GM19099 (cell line): Measurements from ENCODE around the gene PNLIPRP1.

Experiments used
- POLR2A ChIP-seq: IDR thresholded peaks from 3 replicates; pipeline ENCODE4 v1.6.1; 2011; ENCODE audit warnings: low read depth; ENCODE audit not compliant: insufficient read length; ENCODE audit errors: extremely low read depth

Gene PNLIPRP1

DNA sequence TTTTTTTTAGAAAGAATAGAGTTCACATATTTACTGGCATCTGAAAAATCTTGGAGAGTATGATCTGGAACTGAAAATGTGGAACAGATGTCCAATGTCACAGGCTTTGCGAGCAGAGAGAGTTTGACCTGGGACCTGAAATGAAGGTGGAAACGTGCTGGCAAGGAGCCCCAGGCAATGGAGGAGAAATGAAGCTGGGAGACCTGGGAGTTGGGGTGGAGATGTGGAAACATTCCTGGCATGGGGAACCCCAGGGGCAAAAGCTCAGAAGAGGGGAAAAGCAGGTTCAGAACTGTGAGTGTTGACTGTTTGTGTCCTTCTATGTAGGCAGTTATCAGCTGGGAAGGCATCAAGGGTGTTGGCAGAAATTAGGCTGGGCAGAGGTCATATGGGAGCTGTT is 22.7 kb downstream of the PNLIPRP1 start:
- no peak for TF ChIP-seq POLR2A

DNA sequence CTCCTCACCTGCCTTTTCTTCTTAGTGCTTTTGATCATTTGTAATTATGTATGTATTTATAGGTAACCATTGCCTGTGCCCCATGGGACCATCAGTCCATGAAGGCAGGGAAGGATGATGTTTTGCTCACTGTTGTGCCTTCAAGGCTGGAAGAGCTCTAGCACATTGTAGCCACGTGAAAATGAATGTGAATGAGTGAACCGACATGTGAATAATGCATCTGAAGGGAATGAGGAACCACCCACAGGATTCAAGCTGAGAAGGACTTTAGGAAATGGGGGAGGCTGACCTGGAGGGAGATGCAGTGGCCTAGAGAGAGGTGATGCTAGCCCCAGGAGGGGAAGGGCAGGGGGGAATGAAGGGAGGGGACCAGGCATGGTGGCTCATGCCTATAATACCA is 24.0 kb downstream of the PNLIPRP1 start:
- no peak for TF ChIP-seq POLR2A

DNA sequence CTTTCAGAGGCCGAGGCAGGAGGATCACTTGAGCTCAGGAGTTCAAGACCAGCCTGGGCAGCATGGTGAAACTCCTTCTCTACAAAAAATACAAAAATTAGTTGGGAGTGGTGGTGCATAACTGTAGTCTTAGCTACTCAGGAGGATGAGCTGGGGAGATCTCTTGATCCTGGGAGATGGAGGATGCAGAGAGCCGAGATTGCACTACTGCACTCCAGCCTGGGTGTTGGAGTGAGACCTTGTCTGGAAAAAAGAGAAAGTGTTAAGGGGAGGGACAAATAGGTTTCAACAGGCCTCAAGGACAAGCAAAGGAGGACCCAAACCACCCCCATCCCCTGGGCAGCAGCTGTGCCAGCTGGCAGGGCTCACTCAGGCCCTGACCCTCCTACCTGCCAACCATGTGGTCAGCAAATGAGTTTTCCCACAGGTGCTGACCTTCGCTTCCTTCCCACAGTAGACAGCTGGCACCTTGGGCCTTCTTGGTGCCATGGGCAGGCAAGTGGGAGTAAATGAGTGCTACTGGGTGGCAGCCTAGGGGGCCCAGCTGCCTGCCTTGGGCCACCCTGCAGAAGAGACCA is 24.5 kb downstream of the PNLIPRP1 start:
- TF ChIP-seq POLR2A: no peak

DNA sequence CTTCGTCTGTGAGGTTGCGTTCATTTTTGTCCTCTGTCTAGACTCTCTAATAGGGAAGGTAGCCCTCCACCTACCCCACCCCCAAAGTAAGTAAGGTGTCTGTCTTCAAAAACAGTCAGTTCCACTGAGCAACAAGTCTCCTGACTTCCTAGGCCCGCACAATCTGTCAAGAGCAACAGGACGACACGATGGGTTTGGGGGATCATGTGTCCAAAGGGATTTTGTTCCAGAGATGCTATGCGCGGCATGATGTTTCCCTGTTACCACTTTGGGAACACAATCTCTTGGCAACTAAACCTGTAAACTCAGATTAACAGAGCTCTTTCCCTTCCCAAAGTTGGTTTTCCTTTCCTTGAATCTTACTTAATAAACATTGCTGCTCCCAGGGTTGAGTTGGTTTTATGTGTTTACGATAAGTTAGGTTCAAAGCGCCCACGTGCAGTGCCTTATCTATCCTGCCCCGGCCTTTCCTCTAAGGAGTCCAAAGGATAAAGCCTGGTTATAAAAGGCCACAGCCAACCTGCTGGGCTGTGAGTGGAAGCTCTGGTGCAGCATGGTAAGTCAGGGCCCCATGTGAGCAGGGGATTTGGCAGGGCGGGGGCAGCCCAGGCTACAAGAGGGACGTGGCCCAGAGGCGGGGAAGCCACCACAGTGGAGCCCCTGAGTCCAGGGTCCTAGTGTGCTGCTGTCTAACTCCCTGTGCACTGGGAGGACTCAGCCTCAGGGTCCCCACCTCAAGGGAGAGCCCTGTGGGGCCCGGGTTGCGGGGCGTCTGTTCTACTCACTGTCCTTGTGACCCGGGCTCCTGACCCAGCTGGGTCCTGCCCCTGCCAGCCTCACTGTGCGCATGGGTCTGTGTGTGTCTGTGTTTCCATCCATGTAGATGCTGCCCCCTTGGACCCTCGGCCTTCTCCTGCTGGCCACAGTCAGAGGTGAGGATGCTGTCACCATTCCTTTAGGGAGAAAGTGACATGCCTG is 30.0 kb downstream of the PNLIPRP1 start, which contains the start of gene PNLIPRP2:
Gene PNLIPRP2, plus strand, starts transcription at position 531 of the 978 bp plus-strand sequence.
- TF ChIP-seq POLR2A: no peak

DNA sequence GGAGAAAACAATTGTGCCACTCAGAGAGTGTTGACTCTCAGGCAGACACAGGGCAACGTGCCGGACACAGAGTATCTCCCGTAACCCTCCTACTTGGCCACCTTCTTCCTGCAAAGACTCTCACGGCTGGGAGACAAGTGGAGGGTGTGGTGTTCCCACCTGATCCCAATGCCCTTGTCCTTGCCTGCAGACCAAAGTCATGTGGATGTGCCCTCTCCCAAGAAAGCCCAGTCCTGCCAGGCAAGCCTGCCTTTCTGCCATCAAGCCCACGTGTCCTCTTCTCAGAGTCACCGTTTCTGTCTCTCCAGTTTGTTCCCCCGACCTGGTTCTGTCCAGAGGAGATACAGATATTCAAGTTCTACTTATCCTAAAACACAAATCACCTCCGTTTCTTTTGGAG is 30.7 kb downstream of the PNLIPRP1 start:
- no peak for TF ChIP-seq POLR2A

DNA sequence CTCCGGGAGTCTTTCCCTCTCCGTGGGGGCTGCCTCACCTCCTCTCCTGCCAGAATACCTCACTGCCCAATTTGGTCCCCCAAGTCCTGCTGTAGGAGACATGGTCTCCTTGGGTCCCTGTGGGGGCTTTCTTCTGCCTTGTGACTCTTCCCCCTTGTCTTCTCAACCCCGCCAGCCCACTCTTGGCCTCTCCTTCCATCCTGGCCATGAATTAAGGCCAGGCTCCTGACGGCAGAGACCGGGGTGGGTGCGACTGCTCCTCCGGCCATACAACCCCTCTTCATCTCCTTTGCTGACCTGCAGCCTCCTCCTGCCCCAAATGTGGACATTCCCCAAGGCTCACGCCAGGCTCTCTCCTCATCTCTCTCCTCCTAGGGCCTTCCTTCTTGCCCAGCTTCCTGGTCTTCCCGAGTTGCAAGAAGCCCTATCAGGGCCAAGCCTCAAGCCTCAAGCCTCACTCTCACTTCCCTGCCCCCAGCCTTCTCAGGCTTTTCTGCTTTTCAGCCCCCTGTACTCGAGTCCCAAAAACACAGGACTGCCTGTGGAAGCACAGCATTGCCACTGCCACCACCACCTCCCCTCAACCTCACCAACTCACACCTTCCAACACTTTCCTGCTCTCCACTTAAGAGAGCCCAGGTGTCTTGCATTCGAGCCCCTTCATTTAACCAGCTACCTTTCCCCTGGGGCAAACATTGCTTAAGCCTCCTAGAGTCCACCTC is 31.3 kb downstream of the PNLIPRP1 start:
- no peak for TF ChIP-seq POLR2A

DNA sequence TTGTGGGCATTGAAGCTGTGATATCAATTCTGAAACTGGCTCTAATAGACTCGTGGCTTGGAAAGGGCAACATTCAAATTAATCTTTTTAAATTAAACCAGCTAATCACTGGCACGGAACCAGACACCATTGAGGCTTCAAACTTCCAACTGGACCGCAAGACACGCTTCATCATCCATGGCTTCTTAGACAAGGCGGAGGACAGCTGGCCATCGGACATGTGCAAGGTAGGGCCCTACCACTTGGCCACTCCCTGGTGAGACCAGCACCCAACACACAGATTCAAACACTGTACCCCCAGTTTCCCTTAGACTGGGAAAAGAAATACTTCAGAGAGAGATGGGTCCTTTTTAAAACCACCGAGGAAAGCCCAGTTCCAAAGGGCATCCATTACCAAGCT is 35.1 kb downstream of the PNLIPRP1 start:
- TF ChIP-seq POLR2A: no peak

DNA sequence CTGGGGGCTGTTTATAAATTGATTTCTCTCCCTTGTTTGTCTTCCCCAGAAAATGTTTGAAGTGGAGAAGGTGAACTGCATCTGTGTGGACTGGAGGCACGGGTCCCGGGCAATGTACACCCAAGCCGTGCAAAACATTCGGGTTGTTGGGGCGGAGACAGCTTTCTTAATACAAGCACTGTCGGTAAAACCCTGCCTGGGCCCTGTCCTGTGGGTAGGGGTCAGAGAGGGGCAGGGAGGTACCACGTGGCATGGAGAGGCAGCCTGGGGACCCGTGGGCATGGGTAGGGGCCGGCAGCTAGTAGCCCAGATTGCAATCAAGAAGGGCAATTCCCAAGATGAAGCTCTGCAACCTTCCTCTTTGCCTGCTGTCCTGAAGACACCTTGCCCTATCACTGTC is 36.1 kb downstream of the PNLIPRP1 start:
- no peak for TF ChIP-seq POLR2A

DNA sequence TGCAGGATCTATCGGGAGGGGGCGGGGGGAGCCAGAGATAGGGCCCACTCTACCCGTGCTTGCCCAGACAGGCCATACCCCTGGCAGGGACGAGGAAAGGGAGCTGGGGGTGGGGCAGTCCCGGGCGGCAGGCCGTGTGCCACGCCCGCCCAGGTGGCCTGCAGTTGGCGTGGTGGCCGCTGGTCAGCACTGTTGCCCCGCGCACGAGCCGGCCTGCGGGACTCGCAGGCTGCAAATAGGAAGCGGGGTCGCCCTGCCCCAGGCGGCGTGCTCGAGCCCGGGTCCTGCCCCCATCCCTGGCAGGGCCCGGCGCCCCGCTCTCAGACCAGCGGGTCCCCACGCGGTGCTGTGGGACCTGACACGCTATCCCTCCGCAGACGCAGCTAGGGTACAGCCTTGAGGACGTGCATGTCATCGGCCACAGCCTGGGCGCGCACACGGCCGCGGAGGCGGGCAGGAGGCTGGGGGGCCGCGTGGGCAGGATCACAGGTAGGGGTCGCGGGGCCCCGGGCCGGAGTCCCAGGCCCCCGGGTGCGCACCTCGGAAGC is 36.7 kb downstream of the PNLIPRP1 start:
- no peak for TF ChIP-seq POLR2A

DNA sequence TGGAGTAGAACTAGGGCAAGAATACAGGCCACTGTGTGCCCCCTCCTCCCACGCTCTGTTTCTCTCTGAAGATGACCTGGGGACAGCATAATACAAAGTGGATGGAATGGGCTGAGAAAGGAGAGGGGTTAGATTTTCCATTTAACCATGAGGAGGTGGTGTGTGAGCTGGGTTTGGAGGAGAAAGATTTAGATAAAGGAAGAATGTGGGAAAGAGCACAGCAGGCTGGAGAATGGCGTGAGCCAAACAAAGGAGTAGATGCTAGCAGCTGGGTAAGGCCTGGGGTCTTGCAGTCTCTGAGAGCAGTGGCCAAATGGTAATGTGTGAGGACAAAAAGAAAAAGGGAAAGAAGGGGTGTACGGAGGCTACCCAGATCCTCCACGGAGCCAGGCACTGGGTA is 38.6 kb downstream of the PNLIPRP1 start:
- no peak for TF ChIP-seq POLR2A

DNA sequence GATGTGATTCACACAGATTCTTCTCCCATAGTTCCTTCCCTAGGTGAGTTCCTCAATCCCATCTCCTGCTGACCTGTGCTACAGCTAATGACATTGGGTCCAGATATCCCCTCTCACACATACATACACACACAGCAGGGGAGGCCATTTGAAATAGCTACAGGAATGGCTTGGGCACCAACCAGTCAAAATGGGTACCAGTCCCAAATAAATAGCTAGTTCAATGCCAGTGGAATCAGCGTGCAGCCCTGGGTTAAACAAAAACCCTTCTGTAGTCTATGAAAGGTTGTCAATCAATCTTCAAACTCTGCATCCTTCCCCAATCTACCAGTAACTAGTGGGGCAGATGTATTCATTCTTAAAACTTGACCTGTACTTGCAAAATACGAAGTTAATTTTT is 39.3 kb downstream of the PNLIPRP1 start:
- TF ChIP-seq POLR2A: no peak

DNA sequence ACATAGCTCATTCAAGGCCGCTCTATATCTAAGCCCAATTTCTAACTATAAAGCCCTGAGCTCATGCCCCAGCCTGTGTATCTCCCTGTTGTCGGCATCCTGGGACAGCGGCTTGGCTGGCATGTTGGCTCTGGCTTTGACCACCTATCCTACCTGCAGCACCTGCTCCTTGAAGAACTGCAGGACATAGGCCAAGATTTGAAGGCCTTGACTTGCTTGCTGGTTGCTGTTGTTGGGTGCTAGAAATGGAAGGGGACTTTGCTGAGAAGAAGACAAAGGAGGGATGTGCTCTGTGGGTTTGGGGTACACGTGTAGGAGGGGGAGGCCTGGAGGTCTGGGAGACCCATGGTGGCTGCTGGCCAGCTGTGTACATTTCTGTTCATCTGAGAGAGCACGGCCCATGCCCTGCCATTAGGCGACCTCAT is 41.1 kb downstream of the PNLIPRP1 start:
- no peak for TF ChIP-seq POLR2A

DNA sequence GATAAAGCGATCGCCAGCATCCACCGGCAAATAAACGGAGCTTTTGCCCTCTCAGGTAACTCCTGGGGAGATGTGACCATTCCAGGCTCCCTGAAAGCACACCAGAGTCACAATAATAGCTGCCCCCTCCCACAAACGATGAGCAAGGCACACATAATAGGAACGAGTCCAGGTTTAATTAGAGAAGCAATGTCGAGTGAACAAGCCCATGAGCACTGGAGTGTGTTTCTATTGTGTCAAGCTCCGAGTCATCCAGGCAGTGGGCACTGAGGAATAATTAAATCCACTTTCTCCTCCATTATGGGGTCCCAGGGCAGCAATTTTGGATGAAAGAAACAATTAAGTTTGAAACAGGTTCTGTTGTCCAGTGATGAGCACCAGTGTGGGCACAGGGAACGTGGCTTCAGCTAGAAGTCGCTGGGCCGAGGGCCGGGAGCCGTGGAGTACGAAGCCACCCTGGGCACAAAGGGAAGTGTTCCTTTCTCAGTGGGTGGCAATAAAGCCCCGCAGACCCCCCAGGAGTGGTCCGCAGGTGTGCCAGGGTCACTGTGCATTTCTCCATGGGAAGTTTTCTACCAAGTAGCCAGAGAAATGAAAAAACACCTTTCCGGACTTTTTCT is 41.9 kb downstream of the PNLIPRP1 start:
- TF ChIP-seq POLR2A: no peak

DNA sequence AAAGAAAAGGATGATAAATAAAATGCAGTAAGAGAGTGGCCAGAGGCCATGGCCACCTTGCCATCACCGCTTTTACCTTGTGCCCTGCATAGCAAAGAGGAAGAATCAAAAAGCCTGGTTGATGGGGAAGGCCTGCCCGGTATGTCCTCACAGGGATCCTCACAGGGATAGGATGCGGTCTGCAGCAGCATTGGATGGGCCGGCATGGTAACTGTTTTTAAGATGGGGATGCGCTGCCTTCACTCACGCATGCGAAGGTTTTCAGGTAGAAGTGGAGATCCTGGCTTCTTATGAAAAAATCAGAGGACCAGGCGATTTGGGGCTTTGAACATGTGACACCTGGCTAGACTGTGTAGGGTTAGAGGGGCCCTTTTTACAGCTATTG is 42.4 kb downstream of the PNLIPRP1 start:
- no peak for TF ChIP-seq POLR2A
